ENCODE data around the gene DGCR8.

DGCR8 gene

DNA sequence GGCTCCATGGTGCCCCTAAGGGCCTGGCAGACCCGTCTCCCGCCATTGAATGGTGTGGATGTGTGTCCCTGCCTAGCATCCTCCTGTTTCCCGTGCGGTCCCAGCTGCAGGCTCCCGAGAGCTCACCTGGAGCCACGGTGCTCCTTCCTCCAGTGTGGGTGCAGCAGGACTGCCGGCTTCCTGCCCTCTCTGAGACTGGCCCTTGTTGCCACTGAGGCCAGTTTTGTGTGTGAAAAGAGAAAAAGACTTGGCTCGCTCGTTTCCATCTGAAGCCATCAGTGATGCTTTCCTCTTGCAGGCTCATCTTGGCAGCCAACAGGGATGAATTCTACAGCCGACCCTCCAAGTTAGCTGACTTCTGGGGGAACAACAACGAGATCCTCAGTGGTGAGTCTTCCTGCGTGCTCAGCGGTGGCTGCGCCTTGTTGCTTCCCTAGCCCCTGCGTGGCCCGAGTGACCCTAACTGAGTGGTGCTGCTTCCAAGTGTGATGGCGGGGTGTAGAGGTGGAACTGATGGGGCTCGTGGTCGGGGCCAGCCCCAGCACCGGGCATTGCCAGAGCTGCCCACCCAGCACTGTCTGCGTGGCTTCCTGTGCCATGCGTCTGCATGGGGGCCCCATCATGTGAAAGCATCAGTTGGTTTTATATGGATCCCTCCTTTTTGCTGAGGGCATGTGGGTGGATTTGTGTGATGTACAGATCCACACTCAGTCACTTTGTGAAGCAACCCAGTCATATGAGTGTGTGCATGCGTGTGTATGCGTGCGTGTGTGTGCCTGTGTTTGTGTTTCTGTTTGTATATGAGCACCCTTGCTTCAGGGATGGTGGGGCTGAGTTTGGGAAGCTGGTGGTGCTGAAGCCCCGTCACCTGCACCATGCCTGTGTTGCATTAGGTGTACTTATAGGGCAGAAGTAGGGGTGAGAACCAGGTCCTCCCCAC is 36.7 kb upstream of the DGCR8 start:
- no peak for DNase-seq (ENCODE audit: low read depth in 2 of 2)
- H3K4me3 ChIP-seq (replicated peaks in 1 of 2; ENCODE audit: low read depth in 2 of 2, low read length in 2 of 2): no peak overlapping the region
- TF ChIP-seq, protein P1, sequence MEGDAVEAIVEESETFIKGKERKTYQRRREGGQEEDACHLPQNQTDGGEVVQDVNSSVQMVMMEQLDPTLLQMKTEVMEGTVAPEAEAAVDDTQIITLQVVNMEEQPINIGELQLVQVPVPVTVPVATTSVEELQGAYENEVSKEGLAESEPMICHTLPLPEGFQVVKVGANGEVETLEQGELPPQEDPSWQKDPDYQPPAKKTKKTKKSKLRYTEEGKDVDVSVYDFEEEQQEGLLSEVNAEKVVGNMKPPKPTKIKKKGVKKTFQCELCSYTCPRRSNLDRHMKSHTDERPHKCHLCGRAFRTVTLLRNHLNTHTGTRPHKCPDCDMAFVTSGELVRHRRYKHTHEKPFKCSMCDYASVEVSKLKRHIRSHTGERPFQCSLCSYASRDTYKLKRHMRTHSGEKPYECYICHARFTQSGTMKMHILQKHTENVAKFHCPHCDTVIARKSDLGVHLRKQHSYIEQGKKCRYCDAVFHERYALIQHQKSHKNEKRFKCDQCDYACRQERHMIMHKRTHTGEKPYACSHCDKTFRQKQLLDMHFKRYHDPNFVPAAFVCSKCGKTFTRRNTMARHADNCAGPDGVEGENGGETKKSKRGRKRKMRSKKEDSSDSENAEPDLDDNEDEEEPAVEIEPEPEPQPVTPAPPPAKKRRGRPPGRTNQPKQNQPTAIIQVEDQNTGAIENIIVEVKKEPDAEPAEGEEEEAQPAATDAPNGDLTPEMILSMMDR (IDR thresholded peaks at IDR 0.05; ENCODE audit: low read depth, low read length): no peak

DNA sequence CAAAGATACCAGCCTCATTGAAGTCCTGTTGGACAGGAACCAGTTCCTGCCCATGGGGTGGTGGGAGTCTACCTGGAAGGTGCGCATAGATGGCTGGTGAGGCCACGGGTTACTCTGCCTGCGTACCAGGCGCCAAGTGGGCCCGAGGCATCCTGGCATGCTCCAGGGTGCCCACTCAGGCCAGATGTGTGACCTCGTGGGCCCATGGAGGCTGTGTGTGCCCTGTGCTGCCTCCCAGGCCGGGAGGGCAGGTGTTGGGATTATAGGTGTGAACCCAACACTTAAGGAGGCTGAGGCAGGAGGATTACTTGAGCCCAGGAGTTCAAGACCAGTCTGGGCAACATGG is 36.1 kb upstream of the DGCR8 start:
- H3K4me3 ChIP-seq (replicated peaks in 1 of 2; ENCODE audit: low read depth in 2 of 2, low read length in 2 of 2): no peak overlapping the region
- TF ChIP-seq, protein P1 (IDR thresholded peaks at IDR 0.05; ENCODE audit: low read depth, low read length): no peak
- DNase-seq (ENCODE audit: low read depth in 2 of 2): no peak

DNA sequence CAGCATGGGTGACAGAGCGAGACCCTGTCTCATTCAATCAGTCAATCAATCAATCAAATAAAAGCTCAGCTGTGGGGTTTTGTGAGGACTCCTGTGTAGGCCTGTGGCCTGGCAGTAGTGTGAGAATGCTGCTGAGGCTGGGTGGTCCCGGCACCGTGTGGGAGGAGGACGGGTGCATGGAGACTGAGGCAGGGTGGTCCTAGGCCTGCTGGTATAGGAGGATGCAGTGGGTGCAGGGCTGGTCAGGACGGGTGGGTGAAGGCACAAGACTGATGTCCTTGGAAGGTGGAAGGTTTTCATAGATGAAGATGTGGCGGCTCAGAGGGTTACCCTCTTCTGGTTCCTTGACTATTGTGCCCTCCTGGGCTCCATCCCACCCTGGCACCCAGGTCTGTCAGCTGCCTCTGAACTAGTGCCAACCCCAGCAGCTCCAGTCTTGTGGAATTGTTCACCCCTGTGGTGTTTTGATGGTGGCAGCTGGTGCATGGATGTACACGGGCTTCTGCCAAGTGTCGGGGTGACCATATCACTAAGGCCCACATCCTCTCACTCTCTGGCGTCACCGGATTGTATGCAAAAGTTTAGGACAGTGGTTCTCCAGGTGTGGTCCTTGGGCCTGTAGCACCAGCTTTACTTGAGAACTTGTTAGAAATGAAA is 35.4 kb upstream of the DGCR8 start:
- no peak for DNase-seq (ENCODE audit: low read depth in 2 of 2)
- TF ChIP-seq, protein P1 (IDR thresholded peaks at IDR 0.05; ENCODE audit: low read depth, low read length): no peak

DNA sequence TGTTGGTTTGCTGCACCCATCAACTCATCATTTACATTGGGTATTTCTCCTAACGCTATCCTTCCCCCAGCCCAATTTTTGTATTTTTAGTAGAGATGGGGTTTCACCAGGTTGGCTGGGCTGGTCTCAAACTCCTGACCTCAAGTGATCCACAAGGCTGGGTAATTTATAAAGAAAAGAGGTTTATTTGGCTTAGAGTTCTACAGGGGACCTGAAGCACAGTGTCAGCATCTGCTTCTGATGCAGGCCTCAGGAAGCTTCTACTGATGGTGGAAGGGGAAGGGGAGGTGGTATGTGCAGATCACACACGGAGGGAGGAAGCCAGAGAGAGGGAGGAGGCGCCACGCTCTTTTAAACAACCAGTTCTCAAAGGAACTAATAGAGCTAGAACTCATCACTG is 33.3 kb upstream of the DGCR8 start:
- H3K4me3 ChIP-seq (replicated peaks in 1 of 2; ENCODE audit: low read depth in 2 of 2, low read length in 2 of 2): no peak overlapping the region
- DNase-seq (ENCODE audit: low read depth in 2 of 2): no peak
- TF ChIP-seq, protein P1 (IDR thresholded peaks at IDR 0.05; ENCODE audit: low read depth, low read length): no peak

More for the DNA sequence above, 35.4 kb upstream of the DGCR8 start:
- H3K4me3 ChIP-seq (replicated peaks in 1 of 2; ENCODE audit: low read depth in 2 of 2, low read length in 2 of 2): no peak overlapping the region

DNA sequence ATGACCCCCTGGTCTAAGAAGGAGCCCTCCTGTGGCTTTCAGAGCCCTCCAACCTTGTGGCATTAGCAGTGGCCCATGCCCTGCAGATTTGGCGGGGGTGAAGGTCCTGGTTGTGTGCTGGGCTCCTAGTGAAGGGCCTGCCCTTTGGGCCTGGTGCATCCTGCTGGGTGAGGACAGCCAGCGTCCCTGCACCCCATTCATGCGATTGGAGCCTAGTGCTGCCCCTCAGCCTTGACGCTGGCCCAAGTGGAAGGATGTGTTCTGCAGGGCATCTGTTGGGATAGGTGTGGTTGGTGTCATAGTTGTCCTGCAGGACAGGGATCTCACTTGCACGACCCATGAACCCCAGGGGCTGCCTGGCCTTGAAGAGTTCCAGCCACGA is 28.1 kb upstream of the DGCR8 start:
- TF ChIP-seq, protein P1 (IDR thresholded peaks at IDR 0.05; ENCODE audit: low read depth, low read length): no peak
- H3K4me3 ChIP-seq (replicated peaks in 1 of 2; ENCODE audit: low read depth in 2 of 2, low read length in 2 of 2): no peak overlapping the region

DNA sequence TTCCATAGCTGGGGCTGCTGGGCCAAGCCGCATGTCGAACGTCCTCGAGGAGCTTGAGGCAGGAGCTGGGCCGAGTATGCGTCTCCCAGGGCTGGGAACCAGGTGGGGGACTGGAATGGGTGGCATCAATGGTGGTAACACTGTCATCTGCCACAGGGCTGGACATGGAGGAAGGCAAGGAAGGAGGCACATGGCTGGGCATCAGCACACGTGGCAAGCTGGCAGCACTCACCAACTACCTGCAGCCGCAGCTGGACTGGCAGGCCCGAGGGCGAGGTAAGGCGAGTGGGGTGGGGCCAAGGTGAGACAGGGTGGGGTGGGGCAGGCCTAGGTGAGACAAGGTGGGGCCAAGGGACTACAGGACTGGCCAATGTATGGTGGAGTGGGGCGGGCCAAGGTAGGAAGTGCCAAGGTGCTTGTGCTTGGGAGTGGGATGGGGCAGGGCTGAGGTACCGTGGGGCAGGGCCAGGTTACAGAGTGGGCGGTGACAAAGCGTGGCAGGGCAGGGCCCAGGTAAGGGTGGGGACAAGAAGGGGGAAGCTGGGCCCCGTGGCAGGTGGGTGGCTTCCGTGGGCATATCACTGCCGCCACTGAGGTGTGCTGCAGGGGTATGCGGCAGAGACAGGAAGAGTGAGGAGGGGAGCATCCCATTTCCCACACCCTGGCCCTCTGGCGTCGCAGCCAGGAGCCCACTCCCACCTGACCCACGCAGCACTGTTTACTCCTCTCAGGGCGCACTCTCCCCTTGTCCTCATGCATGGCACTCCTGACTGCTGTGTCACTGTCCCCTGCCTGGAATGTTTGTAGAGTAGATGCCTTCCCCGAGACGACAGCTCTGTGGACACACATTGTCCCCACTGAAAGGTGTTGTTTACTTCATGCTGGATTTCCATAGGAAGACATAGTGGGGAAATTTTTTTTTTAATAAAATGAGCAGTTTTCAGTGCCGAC is 27.5 kb upstream of the DGCR8 start:
- H3K4me3 ChIP-seq (replicated peaks in 1 of 2; ENCODE audit: low read depth in 2 of 2, low read length in 2 of 2): no peak overlapping the region
- DNase-seq (ENCODE audit: low read depth in 2 of 2): no peak
- TF ChIP-seq, protein P1 (IDR thresholded peaks at IDR 0.05; ENCODE audit: low read depth, low read length): no peak

More for the DNA sequence above, 28.1 kb upstream of the DGCR8 start:
- DNase-seq (ENCODE audit: low read depth in 2 of 2): no peak
